ENCODE measurements around the gene KCNAB2.

Gene KCNAB2

GRCh38 chr1:6038603-6039002 is 7.1 kb upstream of the KCNAB2 start:
- DNase-seq (ENCODE audit: low read depth) = no peak
- H3K4me3 ChIP-seq (ENCODE audit: low read depth, low read length) = no peak overlapping the region
- TF ChIP-seq CTCF (conservative IDR thresholded peaks at IDR 0.05; ENCODE audit: low read depth, low read length) = no peak

GRCh38 chr1:6039031-6039430 is 6.7 kb upstream of the KCNAB2 start:
- no peak for TF ChIP-seq CTCF (conservative IDR thresholded peaks at IDR 0.05; ENCODE audit: low read depth, low read length)
- H3K4me3 ChIP-seq (ENCODE audit: low read depth, low read length) = no peak overlapping the region
- no peak for DNase-seq (ENCODE audit: low read depth)

- no peak for DNase-seq (ENCODE audit: low read depth)
- TF ChIP-seq CTCF (conservative IDR thresholded peaks at IDR 0.05; ENCODE audit: low read depth, low read length) = no peak
- no peak overlapping the region for H3K4me3 ChIP-seq (ENCODE audit: low read depth, low read length)
Observed at GRCh38 chr1:6040444-6040843, 5.2 kb upstream of the KCNAB2 start.

GRCh38 chr1:6040861-6041415 is 4.8 kb upstream of the KCNAB2 start:
- no peak overlapping the region for H3K4me3 ChIP-seq (ENCODE audit: low read depth, low read length)
- DNase-seq (ENCODE audit: low read depth) = no peak
- no peak for TF ChIP-seq CTCF (conservative IDR thresholded peaks at IDR 0.05; ENCODE audit: low read depth, low read length)

- peak; percentile 30 for DNase-seq (ENCODE audit: low read depth)
- H3K4me3 ChIP-seq (ENCODE audit: low read depth, low read length) = no peak overlapping the region
- TF ChIP-seq CTCF (conservative IDR thresholded peaks at IDR 0.05; ENCODE audit: low read depth, low read length) = peak; percentile 69
Observed at GRCh38 chr1:6041432-6042062, 4.1 kb upstream of the KCNAB2 start.

GRCh38 chr1:6043561-6043960 is 2.1 kb upstream of the KCNAB2 start:
- TF ChIP-seq CTCF (conservative IDR thresholded peaks at IDR 0.05; ENCODE audit: low read depth, low read length) = no peak
- DNase-seq (ENCODE audit: low read depth) = no peak
- H3K4me3 ChIP-seq (ENCODE audit: low read depth, low read length) = no peak overlapping the region

- no peak overlapping the region for H3K4me3 ChIP-seq (ENCODE audit: low read depth, low read length)
- TF ChIP-seq CTCF (conservative IDR thresholded peaks at IDR 0.05; ENCODE audit: low read depth, low read length) = no peak
- DNase-seq (ENCODE audit: low read depth) = no peak
Observed at GRCh38 chr1:6044481-6045109, 1.1 kb upstream of the KCNAB2 start.

Data from choroid plexus epithelial cell (primary cell).